WTC11 (cell line): ENCODE results near the gene GPR27.

ENCODE experiments used
- CREB1 ChIP-seq: sonication (generic); formaldehyde crosslinking; IDR thresholded peaks from 2 replicates; pipeline ENCODE4 v1.8.0; 2023; ENCODE audit warnings: mild to moderate bottlenecking, missing genetic modification reagents
- CTCF ChIP-seq: fragments of 200-600 bp; IDR thresholded peaks from 2 replicates; pipeline ENCODE4 v1.8.0; 2022; ENCODE audit warnings: antibody characterized with exemption
- IRF2 ChIP-seq: sonication (generic); formaldehyde crosslinking; IDR thresholded peaks from 2 replicates; pipeline ENCODE4 v1.8.0; 2022; ENCODE audit warnings: low read depth, missing genetic modification reagents, borderline replicate concordance
- MAX ChIP-seq: sonication (generic); formaldehyde crosslinking; IDR thresholded peaks from 2 replicates; pipeline ENCODE4 v1.8.0; 2022; ENCODE audit warnings: mild to moderate bottlenecking, missing genetic modification reagents
- MLX ChIP-seq: sonication (generic); formaldehyde crosslinking; IDR thresholded peaks from 2 replicates; pipeline ENCODE4 v1.8.1; 2023; ENCODE audit warnings: mild to moderate bottlenecking, missing genetic modification reagents, moderate library complexity
- SP1 ChIP-seq: sonication (generic); formaldehyde crosslinking; conservative IDR thresholded peaks from 2 replicates; pipeline ENCODE4 v1.8.1; 2022; ENCODE audit warnings: missing genetic modification reagents
- TEAD1 ChIP-seq: sonication (generic); formaldehyde crosslinking; IDR thresholded peaks from 2 replicates; pipeline ENCODE4 v1.8.0; 2022; ENCODE audit warnings: mild to moderate bottlenecking, missing genetic modification reagents
- USF1 ChIP-seq: sonication (generic); formaldehyde crosslinking; IDR thresholded peaks from 2 replicates; pipeline ENCODE4 v1.8.0; 2022; ENCODE audit warnings: mild to moderate bottlenecking, missing genetic modification reagents

GRCh38 chr3:71722693-71723092, 31.0 kb upstream of the GPR27 start:
- TF ChIP-seq CTCF, result no peak
- no peak for TF ChIP-seq SP1
- TF ChIP-seq MLX (CRISPR knock-in tag), result no peak
- no peak for TF ChIP-seq TEAD1 (CRISPR knock-in tag)
- no peak for TF ChIP-seq IRF2 (CRISPR knock-in tag)
- TF ChIP-seq USF1 (CRISPR knock-in tag), result no peak
- TF ChIP-seq MAX (CRISPR knock-in tag), result no peak
- TF ChIP-seq CREB1, result no peak
